CD4-positive, CD25-positive, alpha-beta regulatory T cell (primary cell): ENCODE measurements around the gene DUSP8. TPM values are rescaled to one million over a fixed set of nuclear protein-coding genes. Genes with fewer than 3 reads are reported as not detected.

ENCODE experiments used
- ATAC-seq, 2 donors: fragments of 150-1000 bp; cut with Tn5 transposase; one replicate each; pipeline ENCODE4 v1.10.0; 2021; ENCODE audit warnings: low read depth in 2 of 2, moderate number of reproducible peaks in 2 of 2, moderate library complexity in 1 of 2
- DNase-seq, 3 donors: peaks; one replicate each; pipeline versions ENCODE4 v3.0.0 to v3.0.0-alpha.2; 2012 to 2022; ENCODE audit warnings: mixed read lengths in 1 of 3
- H3K27ac ChIP-seq: one replicate; pipeline ENCODE4 v1.7.0; 2013; ENCODE audit warnings: mild to moderate bottlenecking, low read length; ENCODE audit not compliant: insufficient read depth, poor library complexity, severe bottlenecking
- H3K27me3 ChIP-seq: one replicate; pipeline ENCODE4 v1.7.0; 2013; ENCODE audit warnings: low read length; ENCODE audit not compliant: control insufficient read depth, insufficient read depth
- H3K36me3 ChIP-seq: one replicate; pipeline ENCODE4 v1.7.0; 2013; ENCODE audit warnings: mild to moderate bottlenecking, low read length, moderate library complexity; ENCODE audit not compliant: control insufficient read depth, insufficient read depth
- H3K4me1 ChIP-seq: 2 replicates; pipeline ENCODE4 v1.7.0; 2013; ENCODE audit warnings: mild to moderate bottlenecking, low read length; ENCODE audit not compliant: insufficient read depth, control insufficient read depth, poor library complexity, severe bottlenecking
- H3K4me3 ChIP-seq: one replicate; pipeline ENCODE4 v1.7.0; 2013; ENCODE audit warnings: low read depth, mild to moderate bottlenecking, low read length, moderate library complexity
- H3K9me3 ChIP-seq, 2 experiments: 1 replicate in 1 of 2; 2 replicates in 1 of 2; pipeline ENCODE4 v1.7.0; 2013; ENCODE audit warnings: low read length in 2 of 2, mild to moderate bottlenecking in 1 of 2, moderate library complexity in 1 of 2; ENCODE audit not compliant: control insufficient read depth in 2 of 2
- H3K27ac Mint-ChIP-seq, 3 donors: one replicate each; pipeline ENCODE4 v1.8.0; 2020 to 2022; ENCODE audit warnings: mild to moderate bottlenecking in 3 of 3, mixed read lengths in 3 of 3, moderate library complexity in 2 of 3
- H3K27me3 Mint-ChIP-seq: one replicate; pipeline ENCODE4 v1.8.0; 2022; ENCODE audit warnings: mild to moderate bottlenecking, mixed read lengths
- H3K36me3 Mint-ChIP-seq: one replicate; pipeline ENCODE4 v1.8.0; 2020; ENCODE audit warnings: mixed read lengths
- H3K4me1 Mint-ChIP-seq, 4 donors: one replicate each; pipeline ENCODE4 v1.8.0; 2020 to 2022; ENCODE audit warnings: mixed read lengths in 4 of 4, mild to moderate bottlenecking in 1 of 4
- H3K4me3 Mint-ChIP-seq, 4 donors: one replicate each; pipeline ENCODE4 v1.8.0; 2020 to 2022; ENCODE audit warnings: mild to moderate bottlenecking in 4 of 4, mixed read lengths in 4 of 4, moderate library complexity in 3 of 4
- H3K9me3 Mint-ChIP-seq, 7 donors: one replicate each; pipeline ENCODE4 v1.8.0; 2020 to 2022; ENCODE audit warnings: mixed read lengths in 7 of 7, mild to moderate bottlenecking in 3 of 7, moderate library complexity in 2 of 7
- polyA plus RNA-seq, 4 donors: library from polyadenylated mRNA; unstranded; fragments of 300-500 nt; fragmentation: Illumina TruSeq; gene quantifications; one replicate each; pipeline ENCODE4 v1.2.3, GENCODE V29; 2021
- total RNA-seq: library from RNA; stranded (reverse); gene quantifications from one replicate; pipeline ENCODE4 v1.2.3, GENCODE V29; 2022

The DUSP8 gene
- total and polyA plus RNA-seq, 5 donors from 2014 or later, result 0.05 to 71.7 (median 0.08) TPM

GRCh38 chr11:1568441-1568911 is 3.6 kb downstream of the DUSP8 start:
- ATAC-seq (no peak), DNase-seq (no peak)
- Mint-ChIP-seq H3K4me1 (peaks cover 0 to 24% (median 3%) of the 10 kb centered on the region in 4 donors), H3K27me3 (peaks cover 19% of the 10 kb centered on the region), H3K9me3 (no peaks in the 10 kb centered on the region), H3K27ac (peak overlapping the region in 1 of 3 donors; percentile 9), H3K4me3 (peak overlapping the region in 2 of 4 donors; percentile 43 to 75), H3K36me3 (no peaks in the 10 kb centered on the region)
- Histone ChIP-seq H3K27ac (no peak overlapping the region), H3K9me3 (no peaks in the 10 kb centered on the region), H3K27me3 (peaks cover 3% of the 10 kb centered on the region), H3K36me3 (no peaks in the 10 kb centered on the region), H3K4me3 (no peak overlapping the region), H3K4me1 (peaks cover 26% of the 10 kb centered on the region)

GRCh38 chr11:1567721-1568100 is 4.4 kb downstream of the DUSP8 start:
- Mint-ChIP-seq H3K4me1 (peaks cover 0 to 23% (median 3%) of the 10 kb centered on the region in 4 donors), H3K9me3 (no peaks in the 10 kb centered on the region), H3K27ac (no peak overlapping the region), H3K27me3 (peaks cover 19% of the 10 kb centered on the region), H3K4me3 (no peak overlapping the region), H3K36me3 (no peaks in the 10 kb centered on the region)
- no peak for ATAC-seq
- Histone ChIP-seq H3K4me3 (no peak overlapping the region), H3K4me1 (peaks cover 18% of the 10 kb centered on the region), H3K36me3 (no peaks in the 10 kb centered on the region), H3K9me3 (no peaks in the 10 kb centered on the region), H3K27me3 (peaks cover 3% of the 10 kb centered on the region), H3K27ac (no peak overlapping the region)
- DNase-seq, result no peak

- peaks cover 15% of the 10 kb centered on the region for H3K4me1 ChIP-seq
- H3K4me3 ChIP-seq, result no peak overlapping the region
- Mint-ChIP-seq H3K36me3 (peaks cover 4% of the 10 kb centered on the region), H3K27me3 (peaks cover 19% of the 10 kb centered on the region), H3K4me1 (peaks cover 0 to 23% (median 3%) of the 10 kb centered on the region in 4 donors), H3K9me3 (no peaks in the 10 kb centered on the region), H3K4me3 (peak overlapping the region in 1 of 4 donors; percentile 32), H3K27ac (no peak overlapping the region)
- ATAC-seq (no peak), DNase-seq (no peak)
- H3K27ac ChIP-seq, result no peak overlapping the region
- peaks cover 3% of the 10 kb centered on the region for H3K27me3 ChIP-seq
- H3K36me3 ChIP-seq, result no peaks in the 10 kb centered on the region
- H3K9me3 ChIP-seq, result no peaks in the 10 kb centered on the region
Observed at GRCh38 chr11:1567052-1567720, 4.9 kb downstream of the DUSP8 start.

- Histone ChIP-seq H3K4me1 (peaks cover 15% of the 10 kb centered on the region), H3K9me3 (no peaks in the 10 kb centered on the region), H3K27me3 (peaks cover 3% of the 10 kb centered on the region), H3K36me3 (no peaks in the 10 kb centered on the region), H3K27ac (no peak overlapping the region), H3K4me3 (no peak overlapping the region)
- H3K9me3 Mint-ChIP-seq, result no peaks in the 10 kb centered on the region
- peak overlapping the region in 1 of 4 donors; percentile 58 for H3K4me3 Mint-ChIP-seq
- ATAC-seq (no peak), DNase-seq (no peak)
- H3K27ac Mint-ChIP-seq, result no peak overlapping the region
- peaks cover 0 to 23% (median 3%) of the 10 kb centered on the region in 4 donors for H3K4me1 Mint-ChIP-seq
- peaks cover 4% of the 10 kb centered on the region for H3K36me3 Mint-ChIP-seq
- H3K27me3 Mint-ChIP-seq, result peaks cover 19% of the 10 kb centered on the region
Observed at GRCh38 chr11:1566381-1567051, 5.6 kb downstream of the DUSP8 start.

- H3K36me3 Mint-ChIP-seq, result peaks cover 4% of the 10 kb centered on the region
- peak overlapping the region in 1 of 4 donors; percentile 15 for H3K4me3 Mint-ChIP-seq
- Histone ChIP-seq H3K9me3 (no peaks in the 10 kb centered on the region), H3K4me1 (peaks cover 8% of the 10 kb centered on the region), H3K27me3 (peaks cover 3% of the 10 kb centered on the region), H3K36me3 (no peaks in the 10 kb centered on the region), H3K4me3 (no peak overlapping the region), H3K27ac (no peak overlapping the region)
- H3K9me3 Mint-ChIP-seq, result no peaks in the 10 kb centered on the region
- H3K27me3 Mint-ChIP-seq, result peaks cover 19% of the 10 kb centered on the region
- no peak overlapping the region for H3K27ac Mint-ChIP-seq
- DNase-seq (no peak), ATAC-seq (no peak)
- peaks cover 0 to 22% (median 3%) of the 10 kb centered on the region in 4 donors for H3K4me1 Mint-ChIP-seq
Observed at GRCh38 chr11:1565904-1566247, 6.2 kb downstream of the DUSP8 start.

GRCh38 chr11:1565173-1565903 is 6.7 kb downstream of the DUSP8 start:
- no peak overlapping the region for H3K4me3 Mint-ChIP-seq
- peaks cover 0 to 18% (median 3%) of the 10 kb centered on the region in 4 donors for H3K4me1 Mint-ChIP-seq

GRCh38 chr11:1564535-1565172 is 7.4 kb downstream of the DUSP8 start:
- Histone ChIP-seq H3K27ac (no peak overlapping the region), H3K4me3 (no peak overlapping the region), H3K9me3 (no peaks in the 10 kb centered on the region), H3K27me3 (no peaks in the 10 kb centered on the region), H3K4me1 (no peaks in the 10 kb centered on the region), H3K36me3 (no peaks in the 10 kb centered on the region)
- peaks cover 14% of the 10 kb centered on the region for H3K27me3 Mint-ChIP-seq
- peaks cover 0 to 12% (median 2%) of the 10 kb centered on the region in 4 donors for H3K4me1 Mint-ChIP-seq
- H3K4me3 Mint-ChIP-seq, result no peak overlapping the region
- ATAC-seq, result no peak
- peaks cover 4% of the 10 kb centered on the region for H3K36me3 Mint-ChIP-seq
- H3K27ac Mint-ChIP-seq, result peak overlapping the region in 1 of 3 donors; percentile 69
- no peak for DNase-seq
- no peaks in the 10 kb centered on the region for H3K9me3 Mint-ChIP-seq

More at GRCh38 chr11:1565173-1565903, 6.7 kb downstream of the DUSP8 start:
- peaks cover under 1% of the 10 kb centered on the region for H3K27me3 ChIP-seq
- peaks cover 15% of the 10 kb centered on the region for H3K27me3 Mint-ChIP-seq
- H3K36me3 Mint-ChIP-seq, result peaks cover 4% of the 10 kb centered on the region
- H3K27ac Mint-ChIP-seq, result peak overlapping the region in 1 of 3 donors; percentile 69
- DNase-seq (no peak), ATAC-seq (no peak)
- peaks cover 3% of the 10 kb centered on the region for H3K4me1 ChIP-seq
- H3K27ac ChIP-seq, result no peak overlapping the region
- H3K4me3 ChIP-seq, result no peak overlapping the region
- H3K9me3 Mint-ChIP-seq, result no peaks in the 10 kb centered on the region
- H3K36me3 ChIP-seq, result no peaks in the 10 kb centered on the region
- H3K9me3 ChIP-seq, result no peaks in the 10 kb centered on the region
